K562 (cell line): ENCODE data around the gene WDR64. TPM values are rescaled to one million over a fixed set of nuclear protein-coding genes. Genes with fewer than 3 reads are reported as not detected.
A peak's percentile ranks its signal among the peaks of the same experiment; 100 is the strongest.

Experiments used
- CAMTA2 ChIP-seq: fragments of 250-450 bp; sonication (Bioruptor Pico); conservative IDR thresholded peaks from 2 replicates; pipeline ENCODE4 v1.5.1; 2022
- CBFA2T3 ChIP-seq: fragments of 450-650 bp; IDR thresholded peaks from 2 replicates; pipeline ENCODE4 v1.6.1; 2017
- DPF2 ChIP-seq: fragments of 450-650 bp; IDR thresholded peaks from 2 replicates; pipeline ENCODE4 v1.6.1; 2016
- ELK1 ChIP-seq: sonication (generic); formaldehyde crosslinking; IDR thresholded peaks from 2 replicates; pipeline ENCODE4 v1.8.1; 2022; ENCODE audit warnings: missing genetic modification reagents
- KLF13 ChIP-seq: fragments of 450-650 bp; IDR thresholded peaks from 2 replicates; pipeline ENCODE4 v1.6.1; 2016; ENCODE audit warnings: missing genetic modification characterization, low read depth, mild to moderate bottlenecking, missing compliant biosample characterization, moderate library complexity, borderline replicate concordance
- RCOR1 ChIP-seq, 2 experiments: IDR thresholded peaks; 2 replicates each; pipeline ENCODE4 v1.6.1; 2012; ENCODE audit warnings: low read depth in 2 of 2, low read length in 2 of 2, borderline replicate concordance in 1 of 2, improper control_type of control experiment in 1 of 2
- SMARCE1 ChIP-seq: fragments of 450-650 bp; IDR thresholded peaks from 2 replicates; pipeline ENCODE4 v1.7.1; 2016; ENCODE audit warnings: mild to moderate bottlenecking
- ZNF280B ChIP-seq: fragments of 250-450 bp; sonication (Bioruptor Pico); IDR thresholded peaks from 2 replicates; pipeline ENCODE4 v1.5.1; 2021; ENCODE audit warnings: mild to moderate bottlenecking
- ZNF449 ChIP-seq: fragments of 250-450 bp; sonication (Bioruptor Pico); IDR thresholded peaks from 2 replicates; pipeline ENCODE4 v1.8.0; 2022; ENCODE audit warnings: moderate library complexity, mild to moderate bottlenecking, inconsistent platforms
- polyA plus RNA-seq, 8 experiments: library from polyadenylated mRNA; depleted of rRNA in 4 of 8; stranded (reverse) in 5 of 8; unstranded in 3 of 8; fragments of >200 nt; fragmentation: Nextera tagmentation in 2 of 8; fragmentation: Illumina TruSeq in 1 of 8; extraction: Ambion mirVana in 2 of 8; extraction: Trizol in 1 of 8; gene quantifications; 2 replicates each; pipeline versions ENCODE4 v1.2.1 to v1.2.3, GENCODE V29; 2011 to 2014; ENCODE audit warnings: inconsistent platforms in 1 of 8, missing spikeins in 1 of 8
- total RNA-seq, 7 experiments: library from RNA; depleted of rRNA in 6 of 7; stranded (reverse); fragments of >200 nt in 6 of 7; fragmentation: Illumina TruSeq in 2 of 7; extraction: Trizol in 2 of 7; gene quantifications; 2 replicates each; pipeline versions ENCODE4 v1.2.1 to v1.2.3, GENCODE V29; 2011 to 2021; ENCODE audit warnings: low replicate concordance in 1 of 7
- TF ChIP-seq, protein P1 (sequence below): fragments of 450-650 bp; IDR thresholded peaks from 2 replicates; pipeline ENCODE4 v1.6.1; 2017; ENCODE audit warnings: antibody characterized with exemption
- TF ChIP-seq, protein P2 (sequence below): IDR thresholded peaks from 3 replicates; pipeline ENCODE4 v1.6.1; 2011; ENCODE audit warnings: borderline replicate concordance, mild to moderate bottlenecking, moderate library complexity; ENCODE audit not compliant: insufficient read length; ENCODE audit errors: extremely low read depth

Gene WDR64
- total and polyA plus RNA-seq, 9 of the 15 experiments (the other 6 are each of a cell fraction or from before 2014, with no cell fraction given), result 0.06 to 0.29 (median 0.19) TPM; not detected in 5

DNA sequence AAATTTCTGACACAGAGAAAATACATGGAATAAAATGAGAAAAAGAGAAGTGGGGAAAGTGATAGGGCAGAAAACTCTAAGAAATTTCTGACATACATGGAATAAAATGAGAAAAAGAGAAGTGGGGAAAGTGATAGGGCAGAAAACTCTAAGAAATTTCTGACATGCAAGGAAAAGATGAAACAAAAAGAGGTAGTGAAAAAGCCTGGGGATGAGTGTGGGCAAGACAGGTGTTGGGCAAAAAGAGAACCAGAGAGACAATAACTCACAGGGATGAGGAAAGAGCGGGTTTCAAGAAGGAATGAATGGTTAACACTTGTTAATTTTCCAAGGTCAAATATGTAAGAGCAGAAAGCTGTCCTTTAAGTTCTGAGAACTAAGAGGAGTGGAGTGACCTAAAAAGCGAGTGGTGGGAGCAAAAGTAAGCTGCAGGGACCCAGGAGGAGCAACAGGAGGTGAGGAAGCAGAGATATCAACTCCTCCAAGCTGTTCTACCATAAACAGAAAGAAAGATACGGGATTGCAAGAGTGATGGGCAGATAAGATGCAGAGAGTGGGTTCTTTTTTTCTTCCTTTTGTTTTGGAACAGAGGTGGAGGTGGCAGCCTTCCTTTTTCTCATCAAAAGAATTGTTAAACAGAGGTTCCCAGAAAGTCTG lies 166.0 kb downstream of the WDR64 start (continued):
- TF ChIP-seq, protein P1, sequence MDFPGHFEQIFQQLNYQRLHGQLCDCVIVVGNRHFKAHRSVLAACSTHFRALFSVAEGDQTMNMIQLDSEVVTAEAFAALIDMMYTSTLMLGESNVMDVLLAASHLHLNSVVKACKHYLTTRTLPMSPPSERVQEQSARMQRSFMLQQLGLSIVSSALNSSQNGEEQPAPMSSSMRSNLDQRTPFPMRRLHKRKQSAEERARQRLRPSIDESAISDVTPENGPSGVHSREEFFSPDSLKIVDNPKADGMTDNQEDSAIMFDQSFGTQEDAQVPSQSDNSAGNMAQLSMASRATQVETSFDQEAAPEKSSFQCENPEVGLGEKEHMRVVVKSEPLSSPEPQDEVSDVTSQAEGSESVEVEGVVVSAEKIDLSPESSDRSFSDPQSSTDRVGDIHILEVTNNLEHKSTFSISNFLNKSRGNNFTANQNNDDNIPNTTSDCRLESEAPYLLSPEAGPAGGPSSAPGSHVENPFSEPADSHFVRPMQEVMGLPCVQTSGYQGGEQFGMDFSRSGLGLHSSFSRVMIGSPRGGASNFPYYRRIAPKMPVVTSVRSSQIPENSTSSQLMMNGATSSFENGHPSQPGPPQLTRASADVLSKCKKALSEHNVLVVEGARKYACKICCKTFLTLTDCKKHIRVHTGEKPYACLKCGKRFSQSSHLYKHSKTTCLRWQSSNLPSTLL, result no peak
- TF ChIP-seq DPF2, result peak; percentile 45; the same call in 1 of the 2 replicates
- no peak for TF ChIP-seq ZNF449 (CRISPR knock-in tag)
- TF ChIP-seq CBFA2T3, result peak; percentile 51
- TF ChIP-seq, protein P2, sequence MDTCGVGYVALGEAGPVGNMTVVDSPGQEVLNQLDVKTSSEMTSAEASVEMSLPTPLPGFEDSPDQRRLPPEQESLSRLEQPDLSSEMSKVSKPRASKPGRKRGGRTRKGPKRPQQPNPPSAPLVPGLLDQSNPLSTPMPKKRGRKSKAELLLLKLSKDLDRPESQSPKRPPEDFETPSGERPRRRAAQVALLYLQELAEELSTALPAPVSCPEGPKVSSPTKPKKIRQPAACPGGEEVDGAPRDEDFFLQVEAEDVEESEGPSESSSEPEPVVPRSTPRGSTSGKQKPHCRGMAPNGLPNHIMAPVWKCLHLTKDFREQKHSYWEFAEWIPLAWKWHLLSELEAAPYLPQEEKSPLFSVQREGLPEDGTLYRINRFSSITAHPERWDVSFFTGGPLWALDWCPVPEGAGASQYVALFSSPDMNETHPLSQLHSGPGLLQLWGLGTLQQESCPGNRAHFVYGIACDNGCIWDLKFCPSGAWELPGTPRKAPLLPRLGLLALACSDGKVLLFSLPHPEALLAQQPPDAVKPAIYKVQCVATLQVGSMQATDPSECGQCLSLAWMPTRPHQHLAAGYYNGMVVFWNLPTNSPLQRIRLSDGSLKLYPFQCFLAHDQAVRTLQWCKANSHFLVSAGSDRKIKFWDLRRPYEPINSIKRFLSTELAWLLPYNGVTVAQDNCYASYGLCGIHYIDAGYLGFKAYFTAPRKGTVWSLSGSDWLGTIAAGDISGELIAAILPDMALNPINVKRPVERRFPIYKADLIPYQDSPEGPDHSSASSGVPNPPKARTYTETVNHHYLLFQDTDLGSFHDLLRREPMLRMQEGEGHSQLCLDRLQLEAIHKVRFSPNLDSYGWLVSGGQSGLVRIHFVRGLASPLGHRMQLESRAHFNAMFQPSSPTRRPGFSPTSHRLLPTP, result no peak
- TF ChIP-seq ELK1 (CRISPR knock-in tag), result no peak
- TF ChIP-seq KLF13 (tag), result no peak
- peak in 1 of 2 experiments; percentile 45; a peak in 1 of 4 replicates for TF ChIP-seq RCOR1 (IDR thresholded peaks at IDR 0.05; ENCODE audit: borderline replicate concordance in 1 of 2, low read depth in 2 of 2, low read length in 2 of 2)
- peak; percentile 47 for TF ChIP-seq SMARCE1
- TF ChIP-seq ZNF280B, result no peak
- TF ChIP-seq CAMTA2 (CRISPR knock-in tag), result no peak
